Pancreas (tissue), 10 donors: Measurements from ENCODE around the gene BAG2. TPM values are rescaled to one million over a fixed set of nuclear protein-coding genes. Genes with fewer than 3 reads are reported as not detected.

Experiments used
- ATAC-seq, 4 donors: fragments of 200-7000 bp; cut with Tn5 transposase; one replicate each; pipeline versions ENCODE4 v1.8.0 to v1.9.1; 2020; ENCODE audit warnings: mild to moderate bottlenecking in 4 of 4, moderate library complexity in 4 of 4
- DNase-seq, 6 donors: peaks; one replicate each; pipeline ENCODE4 v3.0.0-alpha.2; 2020
- FAIRE-seq: peaks from 2 replicates; lab custom pipeline; 2012; peaks lifted over from hg19 to GRCh38; lab: Jason Lieb, UNC
- H3K27ac ChIP-seq, 4 donors: fragments of 200-600 bp; sonication (generic); 1 replicate in 3 of 4; 2 replicates in 1 of 4; pipeline versions ENCODE4 v1.5.0 to v1.8.0; 2020
- H3K27me3 ChIP-seq, 4 donors: fragments of 200-600 bp; one replicate each; pipeline ENCODE4 v1.8.0; 2021
- H3K36me3 ChIP-seq, 3 donors: fragments of 200-600 bp; sonication (generic) in 1 of 3; one replicate each; pipeline versions ENCODE4 v1.5.0 to v1.8.0; 2020 to 2021
- H3K4me1 ChIP-seq, 3 donors: fragments of 200-600 bp; one replicate each; pipeline ENCODE4 v1.8.0; 2021
- H3K4me3 ChIP-seq, 4 donors: fragments of 200-600 bp; sonication (generic) in 2 of 4; one replicate each; pipeline versions ENCODE4 v1.5.0 to v1.8.0; 2020 to 2021
- H3K9me3 ChIP-seq, 4 donors: fragments of 200-600 bp; one replicate each; pipeline ENCODE4 v1.8.0; 2021
- WGBS, 2 donors: extraction: QIAGEN DNeasy Blood & Tissue Kit; methylation state at CpG; one replicate each; pipeline ENCODE4 v1.1.7; 2013; 5-methylcytosine and 5-hydroxymethylcytosine counted together
- intact Hi-C, 3 donors: fragments of 100-400 bp; cut with DNase I; formaldehyde crosslinking; loops; one replicate each; pipeline versions ENCODE4 v1.11.1 to v1.14.2; 2022
- polyA plus RNA-seq, 2 donors: library from polyadenylated mRNA; stranded (reverse); fragments of 200-250 nt; gene quantifications; one replicate each; pipeline ENCODE4 v1.2.3, GENCODE V29; 2013
- total RNA-seq, 6 donors: library from RNA; stranded (reverse); fragmentation: NEBNext Ultra II Directional in 4 of 6; extraction: Animal tissue kit (Norgen Biotek cat#: 25700) in 4 of 6; gene quantifications; one replicate each; pipeline versions ENCODE4 v1.2.1 to v1.2.4, GENCODE V29; 2021 to 2023
- TF ChIP-seq, protein P1 (sequence below), 4 donors: fragments of 200-600 bp; sonication (generic) in 3 of 4; IDR thresholded peaks; one replicate each; pipeline versions ENCODE4 v1.5.0 to v1.8.0; 2021; ENCODE audit warnings: antibody characterized with exemption in 4 of 4
- donor health status: healthy with polysubstance abuse.
- donor health status: DM: no; HTN: no; CAD: no; lungs with moderate emphysema.
- donor health status: DM: no; HTN: no; CAD: no.
- donor health status: control.
- donor health status: control.
- donor health status: Bipolar disorder and iron deficiency.
- donor health status: DM: yes; HTN: yes; CAD: no.
- donor health status: DM: no; HTN: no; CAD: no.
- donor health status: DM: no; HTN: no; CAD: no.
- donor health status: DM: yes; HTN: yes; CAD: no.

BAG2 gene
- total and polyA plus RNA-seq, 8 donors, result 0.46 to 1.6 (median 0.97) TPM

DNA sequence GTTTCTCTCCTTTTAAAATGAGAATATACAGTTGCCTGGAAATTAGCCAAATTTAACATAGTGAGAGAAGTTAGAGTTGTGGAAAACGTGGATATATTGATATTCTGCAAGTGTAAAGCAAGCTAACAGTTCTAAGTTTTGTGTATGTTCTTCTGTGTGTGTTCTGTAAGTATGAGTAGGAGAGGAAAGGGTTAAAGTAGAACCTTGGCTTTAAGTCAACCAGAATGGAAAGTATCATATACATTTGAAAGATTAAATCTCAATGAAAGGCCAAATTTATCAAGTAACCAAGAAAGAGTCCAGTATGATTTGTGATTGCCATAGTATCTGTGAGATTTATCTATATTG, 30.0 kb upstream of the BAG2 start:
- peaks cover 0 to 8% (median 5%) of the 10 kb centered on the region in 3 donors for H3K36me3 ChIP-seq
- TF ChIP-seq, protein P1, sequence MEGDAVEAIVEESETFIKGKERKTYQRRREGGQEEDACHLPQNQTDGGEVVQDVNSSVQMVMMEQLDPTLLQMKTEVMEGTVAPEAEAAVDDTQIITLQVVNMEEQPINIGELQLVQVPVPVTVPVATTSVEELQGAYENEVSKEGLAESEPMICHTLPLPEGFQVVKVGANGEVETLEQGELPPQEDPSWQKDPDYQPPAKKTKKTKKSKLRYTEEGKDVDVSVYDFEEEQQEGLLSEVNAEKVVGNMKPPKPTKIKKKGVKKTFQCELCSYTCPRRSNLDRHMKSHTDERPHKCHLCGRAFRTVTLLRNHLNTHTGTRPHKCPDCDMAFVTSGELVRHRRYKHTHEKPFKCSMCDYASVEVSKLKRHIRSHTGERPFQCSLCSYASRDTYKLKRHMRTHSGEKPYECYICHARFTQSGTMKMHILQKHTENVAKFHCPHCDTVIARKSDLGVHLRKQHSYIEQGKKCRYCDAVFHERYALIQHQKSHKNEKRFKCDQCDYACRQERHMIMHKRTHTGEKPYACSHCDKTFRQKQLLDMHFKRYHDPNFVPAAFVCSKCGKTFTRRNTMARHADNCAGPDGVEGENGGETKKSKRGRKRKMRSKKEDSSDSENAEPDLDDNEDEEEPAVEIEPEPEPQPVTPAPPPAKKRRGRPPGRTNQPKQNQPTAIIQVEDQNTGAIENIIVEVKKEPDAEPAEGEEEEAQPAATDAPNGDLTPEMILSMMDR (IDR thresholded peaks at IDR 0.05), result no peak
- no peak for FAIRE-seq
- H3K9me3 ChIP-seq, result no peaks in the 10 kb centered on the region
- no peak for ATAC-seq
- DNase-seq, result no peak
- H3K4me3 ChIP-seq, result no peak overlapping the region
- H3K27ac ChIP-seq, result no peak overlapping the region
- 75 to 93% methylated on average over 1 of the region's 1 CpG for WGBS, 2 donors
- no peaks in the 10 kb centered on the region for H3K27me3 ChIP-seq
- H3K4me1 ChIP-seq, result no peaks in the 10 kb centered on the region
- intact Hi-C loops, result no loop called here

DNA sequence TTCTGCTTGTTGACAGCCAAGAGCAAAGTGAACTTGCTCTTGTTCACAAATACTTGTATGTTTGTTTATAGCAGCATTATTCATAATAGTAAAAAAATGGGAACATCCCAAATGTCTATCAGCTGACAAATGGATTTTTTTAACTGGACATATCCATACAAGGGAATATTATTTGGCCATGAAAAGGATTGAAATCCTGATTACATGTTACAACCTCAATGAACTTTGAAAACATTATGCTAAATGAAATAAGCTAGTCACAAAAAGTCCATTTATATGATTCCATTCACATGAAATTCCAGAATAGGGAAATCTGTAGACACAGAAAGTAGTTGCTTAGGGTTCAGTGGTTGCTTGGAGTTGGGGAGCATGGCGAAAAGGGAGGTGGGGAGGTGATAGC, 28.4 kb upstream of the BAG2 start:
- peak; percentile 20 for FAIRE-seq
- peaks cover 0 to 17% (median 5%) of the 10 kb centered on the region in 3 donors for H3K36me3 ChIP-seq

DNA sequence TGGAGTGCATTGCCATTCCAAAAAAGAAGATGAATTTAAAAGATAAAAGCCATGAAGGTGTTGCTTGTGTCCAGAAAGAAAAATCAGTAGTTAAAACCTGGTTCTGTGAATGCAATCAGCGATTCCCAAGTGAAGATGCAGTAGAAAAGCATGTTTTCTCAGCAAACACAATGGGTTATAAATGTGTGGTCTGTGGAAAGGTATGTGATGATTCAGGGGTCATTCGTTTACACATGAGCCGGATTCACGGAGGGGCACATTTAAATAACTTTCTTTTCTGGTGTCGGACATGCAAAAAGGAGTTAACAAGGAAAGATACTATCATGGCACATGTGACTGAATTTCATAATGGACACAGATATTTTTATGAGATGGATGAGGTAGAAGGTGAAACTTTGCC, 24.7 kb upstream of the BAG2 start:
- no peaks in the 10 kb centered on the region for H3K4me1 ChIP-seq
- intact Hi-C loops, result no loop called here
- TF ChIP-seq, protein P1 (IDR thresholded peaks at IDR 0.05), result no peak
- no peak overlapping the region for H3K4me3 ChIP-seq
- FAIRE-seq (no peak), ATAC-seq (no peak), DNase-seq (no peak)
- WGBS, 2 donors, result 91% methylated on average over 5 of the region's 5 CpGs
- no peaks in the 10 kb centered on the region for H3K27me3 ChIP-seq
- H3K36me3 ChIP-seq, result peaks cover 0 to 14% (median 0%) of the 10 kb centered on the region in 3 donors
- H3K9me3 ChIP-seq, result no peaks in the 10 kb centered on the region
- H3K27ac ChIP-seq, result no peak overlapping the region

More for the DNA sequence above, 28.4 kb upstream of the BAG2 start:
- WGBS, 2 donors, result 100% methylated on average over 1 of the region's 1 CpG
- no peak overlapping the region for H3K4me3 ChIP-seq
- TF ChIP-seq, protein P1 (IDR thresholded peaks at IDR 0.05), result no peak
- no peak for ATAC-seq
- H3K4me1 ChIP-seq, result no peaks in the 10 kb centered on the region
- no peaks in the 10 kb centered on the region for H3K9me3 ChIP-seq
- no peaks in the 10 kb centered on the region for H3K27me3 ChIP-seq
- intact Hi-C loops, result no loop called here
- no peak for DNase-seq
- H3K27ac ChIP-seq, result no peak overlapping the region

DNA sequence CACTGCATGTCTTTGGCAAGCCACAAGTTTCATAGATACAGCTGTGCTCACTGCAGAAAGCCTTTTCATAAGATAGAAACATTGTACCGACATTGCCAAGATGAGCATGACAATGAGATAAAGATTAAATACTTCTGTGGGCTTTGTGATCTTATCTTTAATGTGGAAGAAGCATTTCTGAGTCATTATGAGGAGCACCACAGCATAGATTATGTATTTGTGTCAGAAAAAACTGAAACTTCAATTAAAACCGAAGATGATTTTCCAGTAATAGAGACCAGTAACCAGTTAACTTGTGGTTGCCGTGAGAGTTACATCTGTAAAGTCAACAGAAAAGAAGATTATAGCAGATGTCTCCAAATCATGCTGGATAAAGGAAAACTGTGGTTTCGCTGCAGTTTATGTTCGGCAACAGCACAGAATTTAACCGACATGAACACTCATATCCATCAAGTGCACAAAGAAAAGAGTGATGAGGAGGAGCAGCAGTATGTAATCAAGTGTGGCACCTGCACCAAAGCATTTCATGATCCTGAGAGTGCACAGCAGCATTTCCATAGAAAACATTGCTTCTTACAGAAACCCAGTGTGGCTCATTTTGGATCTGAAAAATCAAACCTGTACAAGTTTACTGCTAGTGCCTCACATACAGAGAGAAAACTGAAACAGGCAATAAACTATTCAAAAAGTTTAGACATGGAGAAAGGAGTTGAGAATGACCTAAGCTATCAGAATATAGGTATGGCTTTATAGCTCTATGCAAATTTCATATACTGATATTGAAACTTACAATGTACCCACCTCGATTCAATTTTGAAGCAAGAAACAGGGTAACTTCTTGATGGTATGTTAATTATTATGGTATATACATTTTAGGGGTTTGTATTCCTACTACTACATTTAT, 23.9 kb upstream of the BAG2 start:
- Histone ChIP-seq H3K9me3 (no peaks in the 10 kb centered on the region), H3K27me3 (no peaks in the 10 kb centered on the region), H3K27ac (no peak overlapping the region), H3K4me1 (no peaks in the 10 kb centered on the region), H3K4me3 (no peak overlapping the region), H3K36me3 (peaks cover 0 to 13% (median 0%) of the 10 kb centered on the region in 3 donors)
- WGBS, 2 donors, result 81 to 88% methylated on average over 7 of the region's 7 CpGs
- TF ChIP-seq, protein P1 (IDR thresholded peaks at IDR 0.05), result no peak
- no peak for DNase-seq
- FAIRE-seq, result no peak
- intact Hi-C loops, result no loop called here
- ATAC-seq, result no peak

DNA sequence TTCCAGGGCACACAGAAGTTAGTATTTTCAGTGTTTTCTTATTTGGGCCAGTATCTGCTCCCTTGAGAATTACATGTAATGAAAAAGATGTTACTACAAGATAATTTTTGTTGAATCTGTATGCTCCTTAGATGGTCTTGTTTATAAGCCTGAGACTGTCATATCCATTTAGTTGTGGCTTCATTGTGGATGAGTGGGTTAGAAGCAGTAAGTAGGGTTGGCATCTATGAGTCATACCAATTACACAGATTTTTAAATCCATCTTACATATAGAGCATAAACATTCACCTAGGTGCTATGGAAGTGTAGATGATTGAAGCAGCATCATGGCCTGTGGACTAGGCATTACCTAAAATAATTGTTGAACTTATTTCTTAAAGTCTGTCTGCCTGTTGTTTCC, 13.5 kb upstream of the BAG2 start:
- TF ChIP-seq, protein P1 (IDR thresholded peaks at IDR 0.05), result no peak
- peaks cover 0 to 7% (median 4%) of the 10 kb centered on the region in 3 donors for H3K36me3 ChIP-seq
- ATAC-seq, result no peak
- H3K9me3 ChIP-seq, result peaks cover 0 to 2% (median 0%) of the 10 kb centered on the region in 4 donors
- no peak for FAIRE-seq
- DNase-seq, result no peak
- no peak overlapping the region for H3K27ac ChIP-seq
- H3K4me3 ChIP-seq, result no peak overlapping the region
- H3K4me1 ChIP-seq, result no peaks in the 10 kb centered on the region
- H3K27me3 ChIP-seq, result no peaks in the 10 kb centered on the region
- intact Hi-C loops, result no loop called here
